A549 (cell line): Measurements from ENCODE around the gene DENND2D. TPM values are rescaled to one million over a fixed set of nuclear protein-coding genes. Genes with fewer than 3 reads are reported as not detected.

Experiments used
- ATAC-seq, 2 experiments: fragments of 200-7000 bp in 1 of 2; fragments of >200 bp in 1 of 2; cut with Nextera tagmentation in 1 of 2; cut with Tn5 transposase in 1 of 2; 3 replicates each; pipeline versions ENCODE4 v1.8.0 to v1.9.1; 2018 to 2020; ENCODE audit warnings: mild to moderate bottlenecking in 1 of 2, moderate library complexity in 1 of 2
- CTCF ChIA-PET: fragments of 300-600 bp; sonication (Branson Sonifier 250); formaldehyde crosslinking; extraction: SDS; loops from one replicate; lab custom pipeline; 2021; ENCODE audit warnings: antibody characterized with exemption, inconsistent platforms; lab: Yijun Ruan, JAX
- POLR2A ChIA-PET: fragments of 350-600 bp; formaldehyde crosslinking; extraction: SDS; loops from one replicate; lab custom pipeline; 2021; ENCODE audit warnings: antibody characterized with exemption, inconsistent platforms; lab: Yijun Ruan, JAX
- DNase-seq, 2 experiments: peaks; one replicate each; pipeline versions ENCODE4 v3.0.0 to v3.0.0-alpha.2; 2011 to 2016; ENCODE audit warnings: low read depth in 1 of 2, low spot score in 1 of 2
- FAIRE-seq: peaks from 2 replicates; lab custom pipeline; 2011; peaks lifted over from hg19 to GRCh38; lab: Jason Lieb, UNC
- H3K27ac ChIP-seq, 2 experiments: fragments of >200 bp; sonication (Bioruptor Twin); formaldehyde crosslinking; 3 replicates each; pipeline ENCODE4 v1.5.1; 2016 to 2017
- H3K4me1 ChIP-seq: fragments of >200 bp; sonication (Bioruptor Twin); formaldehyde crosslinking; 3 replicates; pipeline ENCODE4 v1.6.1; 2016
- H3K4me2 ChIP-seq: fragments of >200 bp; sonication (Bioruptor Twin); formaldehyde crosslinking; 3 replicates; pipeline ENCODE4 v1.6.1; 2016
- H3K4me3 ChIP-seq: fragments of >200 bp; sonication (Bioruptor Twin); formaldehyde crosslinking; 3 replicates; pipeline ENCODE4 v1.5.1; 2016
- H3K9me3 ChIP-seq: fragments of >200 bp; sonication (Bioruptor Twin); formaldehyde crosslinking; 3 replicates; pipeline ENCODE4 v1.6.1; 2016
- BHLHE40 ChIP-seq: IDR thresholded peaks from 2 replicates; pipeline ENCODE4 v1.6.1; 2012; ENCODE audit warnings: low read depth, low read length, inconsistent platforms
- EHF ChIP-seq: fragments of 250-450 bp; sonication (Bioruptor Pico); IDR thresholded peaks from 2 replicates; pipeline ENCODE4 v1.5.0; 2020; ENCODE audit warnings: mild to moderate bottlenecking
- ESRRA ChIP-seq: fragments of 150-350 bp; IDR thresholded peaks from 2 replicates; pipeline ENCODE4 v1.6.1; 2014; ENCODE audit warnings: mild to moderate bottlenecking, low read length, borderline replicate concordance
- FOXS1 ChIP-seq: fragments of 250-450 bp; sonication (Bioruptor Pico); IDR thresholded peaks from 2 replicates; pipeline ENCODE4 v1.5.0; 2020; ENCODE audit warnings: mild to moderate bottlenecking, moderate library complexity
- GATA3 ChIP-seq: IDR thresholded peaks from 2 replicates; pipeline ENCODE4 v1.6.1; 2012; ENCODE audit warnings: borderline replicate concordance
- HOXB13 ChIP-seq: fragments of 250-450 bp; sonication (Bioruptor Pico); IDR thresholded peaks from 2 replicates; pipeline ENCODE4 v1.5.0; 2020; ENCODE audit warnings: low read depth, mild to moderate bottlenecking, moderate library complexity
- JUNB ChIP-seq: fragments of >200 bp; sonication (Bioruptor Twin); formaldehyde crosslinking; IDR thresholded peaks from 2 replicates; pipeline ENCODE4 v1.6.1; 2016
- KDM1A ChIP-seq: fragments of 200-600 bp; sonication (generic); IDR thresholded peaks from 2 replicates; pipeline ENCODE4 v1.6.1; 2016; ENCODE audit warnings: low read depth, mild to moderate bottlenecking
- KDM5A ChIP-seq: fragments of 200-600 bp; sonication (generic); IDR thresholded peaks from 2 replicates; pipeline ENCODE4 v1.6.1; 2016; ENCODE audit warnings: antibody characterized with exemption, mild to moderate bottlenecking
- MAFK ChIP-seq: fragments of 450-650 bp; IDR thresholded peaks from 2 replicates; pipeline ENCODE4 v1.6.1; 2014; ENCODE audit not compliant: partially characterized antibody
- MYC ChIP-seq: IDR thresholded peaks from 2 replicates; pipeline ENCODE4 v1.6.1; 2012; ENCODE audit warnings: mild to moderate bottlenecking, inconsistent platforms, low read length, improper control_type of control experiment, borderline replicate concordance
- NR3C1 ChIP-seq: fragments of >200 bp; sonication (Bioruptor Twin); formaldehyde crosslinking; IDR thresholded peaks from 3 replicates; pipeline ENCODE4 v1.6.1; 2017
- POLR2AphosphoS2 ChIP-seq: conservative IDR thresholded peaks from 2 replicates; pipeline ENCODE4 v1.6.1; 2012; ENCODE audit warnings: low read length, improper control_type of control experiment, inconsistent platforms
- RAD21 ChIP-seq, 2 experiments: fragments of >200 bp in 1 of 2; sonication (Bioruptor Twin) in 1 of 2; formaldehyde crosslinking in 1 of 2; IDR thresholded peaks in 1 of 2; conservative IDR thresholded peaks in 1 of 2; 2 replicates in 1 of 2; 3 replicates in 1 of 2; pipeline ENCODE4 v1.6.1; 2012 to 2018; ENCODE audit warnings: inconsistent platforms in 1 of 2
- RARB ChIP-seq: fragments of 250-450 bp; sonication (Bioruptor Pico); IDR thresholded peaks from 2 replicates; pipeline ENCODE4 v1.8.0; 2021; ENCODE audit warnings: mild to moderate bottlenecking, moderate library complexity
- RCOR1 ChIP-seq: fragments of 150-350 bp; IDR thresholded peaks from 2 replicates; pipeline ENCODE4 v1.6.1; 2014; ENCODE audit warnings: antibody characterized with exemption, low read length, low read depth
- RFX5 ChIP-seq: fragments of 450-650 bp; IDR thresholded peaks from 2 replicates; pipeline ENCODE4 v1.7.1; 2014; ENCODE audit warnings: antibody characterized with exemption, mild to moderate bottlenecking, moderate library complexity
- SMC3 ChIP-seq: fragments of >200 bp; sonication (Bioruptor Twin); formaldehyde crosslinking; IDR thresholded peaks from 3 replicates; pipeline ENCODE4 v1.6.1; 2018; ENCODE audit warnings: inconsistent platforms
- SREBF2 ChIP-seq: fragments of 450-650 bp; IDR thresholded peaks from 2 replicates; pipeline ENCODE4 v1.6.1; 2014; ENCODE audit warnings: mild to moderate bottlenecking, moderate library complexity
- ZC3H11A ChIP-seq: fragments of 450-650 bp; IDR thresholded peaks from 2 replicates; pipeline ENCODE4 v1.6.1; 2014; ENCODE audit warnings: antibody characterized with exemption, mild to moderate bottlenecking
- ZFP36 ChIP-seq: fragments of 450-650 bp; IDR thresholded peaks from 2 replicates; pipeline ENCODE4 v1.6.1; 2014; ENCODE audit warnings: borderline replicate concordance; ENCODE audit not compliant: partially characterized antibody
- ZNF302 ChIP-seq: fragments of 250-450 bp; sonication (Bioruptor Pico); IDR thresholded peaks from 2 replicates; pipeline ENCODE4 v1.9.0; 2021; ENCODE audit warnings: inconsistent platforms, mild to moderate bottlenecking, moderate library complexity
- WGBS: methylation state at CpG from one replicate; pipeline ENCODE4 v1.1.6; 2017; ENCODE audit errors: missing lambda C conversion rate; 5-methylcytosine and 5-hydroxymethylcytosine counted together
- polyA plus RNA-seq, 4 experiments: library from polyadenylated mRNA; depleted of rRNA in 3 of 4; stranded (reverse); fragments of >200 nt; fragmentation: RNase III in 1 of 4; extraction: RNeasy Plus Mini Kit Qiagen cat#74134 plus additional on column Dnase treatment in 1 of 4; gene quantifications; 2 replicates in 3 of 4; 3 replicates in 1 of 4; pipeline ENCODE4 v1.2.3, GENCODE V29; 2011 to 2017
- TF ChIP-seq, protein P1 (sequence below): IDR thresholded peaks from 2 replicates; pipeline ENCODE4 v1.6.1; 2012
- TF ChIP-seq, protein P2 (sequence below): fragments of >200 bp; sonication (Bioruptor Twin); formaldehyde crosslinking; IDR thresholded peaks from 3 replicates; pipeline ENCODE4 v1.6.1; 2016
- TF ChIP-seq, protein P3 (sequence below): fragments of 200-600 bp; sonication (generic); IDR thresholded peaks from 2 replicates; pipeline ENCODE4 v1.6.1; 2016; ENCODE audit warnings: antibody characterized with exemption, mild to moderate bottlenecking, moderate library complexity
- TF ChIP-seq, protein P4 (sequence below): fragments of >200 bp; sonication (Bioruptor Twin); formaldehyde crosslinking; IDR thresholded peaks from 2 replicates; pipeline ENCODE4 v1.6.1; 2016

The DENND2D gene
- polyA plus RNA-seq, 2 of the 4 experiments (the other 2 are of a cell fraction) = 1.7 to 3.4 TPM

DNA sequence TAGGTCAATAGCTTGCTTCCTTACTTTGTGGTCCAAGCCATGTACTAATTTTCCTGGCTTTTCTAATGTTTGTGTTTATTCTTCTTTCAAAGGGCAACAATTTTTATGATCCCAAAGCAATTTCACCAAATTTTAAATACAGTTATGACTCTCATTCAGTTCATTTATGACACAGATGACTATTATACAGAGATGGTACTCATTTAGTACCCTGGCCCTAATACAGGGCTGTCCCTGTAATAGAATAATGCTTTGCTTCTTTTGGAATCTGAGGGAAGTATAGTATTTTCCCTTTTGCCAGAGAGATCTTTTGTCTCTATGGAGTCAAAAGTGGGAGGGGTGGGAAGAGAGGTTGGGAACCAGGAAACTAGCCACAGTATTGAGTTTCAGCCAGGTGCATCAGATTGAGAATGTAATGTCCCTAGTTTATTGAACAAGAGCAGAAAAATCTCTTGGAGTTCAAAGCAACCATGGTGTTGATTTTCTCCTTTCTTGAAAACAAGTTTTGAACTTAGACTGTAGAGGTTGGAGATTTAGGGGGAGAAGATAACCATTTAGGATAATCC is 20.4 kb downstream of the DENND2D start:
- H3K4me3 ChIP-seq = no peak overlapping the region
- ChIA-PET POLR2A (no interaction called here), CTCF (no interaction called here)
- no peak overlapping the region for H3K4me2 ChIP-seq
- H3K9me3 ChIP-seq = no peaks in the 10 kb centered on the region
- ATAC-seq (no peak), DNase-seq (no peak), FAIRE-seq (no peak)
- TF ChIP-seq SMC3 (no peak), HOXB13 (CRISPR knock-in tag) (no peak), MAFK (no peak), EHF (no peak), RFX5 (no peak), FOXS1 (CRISPR knock-in tag) (no peak), RCOR1 (no peak), KDM1A (no peak), ESRRA (no peak), JUNB (no peak), ZNF302 (CRISPR knock-in tag) (no peak), RAD21 (conservative IDR thresholded peaks at IDR 0.05 in 1 of 2, IDR thresholded peaks at IDR 0.05 in 1 of 2) (no peak), MYC (no peak), KDM5A (no peak)
- TF ChIP-seq, protein P1, sequence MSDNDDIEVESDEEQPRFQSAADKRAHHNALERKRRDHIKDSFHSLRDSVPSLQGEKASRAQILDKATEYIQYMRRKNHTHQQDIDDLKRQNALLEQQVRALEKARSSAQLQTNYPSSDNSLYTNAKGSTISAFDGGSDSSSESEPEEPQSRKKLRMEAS = no peak
- TF ChIP-seq, protein P2, sequence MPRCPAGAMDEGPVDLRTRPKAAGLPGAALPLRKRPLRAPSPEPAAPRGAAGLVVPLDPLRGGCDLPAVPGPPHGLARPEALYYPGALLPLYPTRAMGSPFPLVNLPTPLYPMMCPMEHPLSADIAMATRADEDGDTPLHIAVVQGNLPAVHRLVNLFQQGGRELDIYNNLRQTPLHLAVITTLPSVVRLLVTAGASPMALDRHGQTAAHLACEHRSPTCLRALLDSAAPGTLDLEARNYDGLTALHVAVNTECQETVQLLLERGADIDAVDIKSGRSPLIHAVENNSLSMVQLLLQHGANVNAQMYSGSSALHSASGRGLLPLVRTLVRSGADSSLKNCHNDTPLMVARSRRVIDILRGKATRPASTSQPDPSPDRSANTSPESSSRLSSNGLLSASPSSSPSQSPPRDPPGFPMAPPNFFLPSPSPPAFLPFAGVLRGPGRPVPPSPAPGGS = no peak
- TF ChIP-seq, protein P3, sequence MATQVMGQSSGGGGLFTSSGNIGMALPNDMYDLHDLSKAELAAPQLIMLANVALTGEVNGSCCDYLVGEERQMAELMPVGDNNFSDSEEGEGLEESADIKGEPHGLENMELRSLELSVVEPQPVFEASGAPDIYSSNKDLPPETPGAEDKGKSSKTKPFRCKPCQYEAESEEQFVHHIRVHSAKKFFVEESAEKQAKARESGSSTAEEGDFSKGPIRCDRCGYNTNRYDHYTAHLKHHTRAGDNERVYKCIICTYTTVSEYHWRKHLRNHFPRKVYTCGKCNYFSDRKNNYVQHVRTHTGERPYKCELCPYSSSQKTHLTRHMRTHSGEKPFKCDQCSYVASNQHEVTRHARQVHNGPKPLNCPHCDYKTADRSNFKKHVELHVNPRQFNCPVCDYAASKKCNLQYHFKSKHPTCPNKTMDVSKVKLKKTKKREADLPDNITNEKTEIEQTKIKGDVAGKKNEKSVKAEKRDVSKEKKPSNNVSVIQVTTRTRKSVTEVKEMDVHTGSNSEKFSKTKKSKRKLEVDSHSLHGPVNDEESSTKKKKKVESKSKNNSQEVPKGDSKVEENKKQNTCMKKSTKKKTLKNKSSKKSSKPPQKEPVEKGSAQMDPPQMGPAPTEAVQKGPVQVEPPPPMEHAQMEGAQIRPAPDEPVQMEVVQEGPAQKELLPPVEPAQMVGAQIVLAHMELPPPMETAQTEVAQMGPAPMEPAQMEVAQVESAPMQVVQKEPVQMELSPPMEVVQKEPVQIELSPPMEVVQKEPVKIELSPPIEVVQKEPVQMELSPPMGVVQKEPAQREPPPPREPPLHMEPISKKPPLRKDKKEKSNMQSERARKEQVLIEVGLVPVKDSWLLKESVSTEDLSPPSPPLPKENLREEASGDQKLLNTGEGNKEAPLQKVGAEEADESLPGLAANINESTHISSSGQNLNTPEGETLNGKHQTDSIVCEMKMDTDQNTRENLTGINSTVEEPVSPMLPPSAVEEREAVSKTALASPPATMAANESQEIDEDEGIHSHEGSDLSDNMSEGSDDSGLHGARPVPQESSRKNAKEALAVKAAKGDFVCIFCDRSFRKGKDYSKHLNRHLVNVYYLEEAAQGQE = no peak
- no peak overlapping the region for H3K27ac ChIP-seq
- H3K4me1 ChIP-seq = no peaks in the 10 kb centered on the region

DNA sequence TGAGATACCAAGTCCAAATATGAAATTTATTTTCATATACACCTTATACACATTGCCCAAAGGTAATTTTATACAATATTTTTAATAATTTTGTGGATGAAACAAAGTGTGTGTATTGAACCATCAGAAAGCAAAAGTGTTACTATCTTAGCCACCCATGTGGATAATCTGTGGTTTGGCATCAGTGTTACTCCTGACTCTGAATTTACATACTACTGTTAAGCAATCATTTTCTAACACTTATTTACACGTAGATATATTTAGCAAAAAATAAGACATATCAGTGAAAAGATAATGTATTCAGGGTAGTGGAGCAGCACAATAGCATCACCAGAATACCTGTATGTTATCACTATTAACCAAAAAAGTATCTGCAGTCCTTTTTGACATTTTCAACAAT is 23.8 kb downstream of the DENND2D start:
- no peak overlapping the region for H3K4me2 ChIP-seq
- no peak overlapping the region for H3K27ac ChIP-seq
- H3K4me3 ChIP-seq = no peak overlapping the region
- H3K9me3 ChIP-seq = no peaks in the 10 kb centered on the region
- TF ChIP-seq RAD21 (conservative IDR thresholded peaks at IDR 0.05 in 1 of 2, IDR thresholded peaks at IDR 0.05 in 1 of 2) (no peak), RARB (CRISPR knock-in tag) (no peak), POLR2AphosphoS2 (no peak), GATA3 (no peak), BHLHE40 (no peak), SREBF2 (no peak), ZC3H11A (no peak), ZFP36 (no peak), KDM5A (no peak), NR3C1 (no peak), RCOR1 (no peak)
- TF ChIP-seq, protein P4, sequence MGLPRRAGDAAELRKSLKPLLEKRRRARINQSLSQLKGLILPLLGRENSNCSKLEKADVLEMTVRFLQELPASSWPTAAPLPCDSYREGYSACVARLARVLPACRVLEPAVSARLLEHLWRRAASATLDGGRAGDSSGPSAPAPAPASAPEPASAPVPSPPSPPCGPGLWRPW = no peak
- ATAC-seq = no peak
- no peaks in the 10 kb centered on the region for H3K4me1 ChIP-seq
- CTCF ChIA-PET = no interaction called here
- no peak for DNase-seq
- 89% methylated on average over 1 of the region's 1 CpG for WGBS
- FAIRE-seq = no peak
- POLR2A ChIA-PET = no interaction called here
